GM06990 (cell line): ENCODE measurements around the gene ABCA1.

Source experiments
- DNase-seq: peaks from one replicate; pipeline ENCODE4 v3.0.0-alpha.2; 2011; ENCODE audit not compliant: insufficient read length; ENCODE audit errors: extremely low read depth
- H3K27me3 ChIP-seq: replicated peaks from 2 replicates; pipeline ENCODE4 v1.6.0; 2011; ENCODE audit warnings: low read length; ENCODE audit not compliant: control insufficient read depth, insufficient read depth
- H3K36me3 ChIP-seq: 2 replicates; pipeline ENCODE4 v1.5.1; 2011; ENCODE audit warnings: low read length; ENCODE audit not compliant: control insufficient read depth, insufficient read depth
- H3K4me3 ChIP-seq: replicated peaks from 2 replicates; pipeline ENCODE4 v1.5.1; 2011; ENCODE audit warnings: low read depth, mild to moderate bottlenecking, control low read depth, low read length
- TF ChIP-seq, protein P1 (sequence below): IDR thresholded peaks from 2 replicates; pipeline ENCODE4 v1.5.1; 2011; ENCODE audit warnings: low read length, control low read depth, mild to moderate bottlenecking, inconsistent platforms; ENCODE audit not compliant: insufficient read depth, poor library complexity, severe bottlenecking

Gene ABCA1

DNA sequence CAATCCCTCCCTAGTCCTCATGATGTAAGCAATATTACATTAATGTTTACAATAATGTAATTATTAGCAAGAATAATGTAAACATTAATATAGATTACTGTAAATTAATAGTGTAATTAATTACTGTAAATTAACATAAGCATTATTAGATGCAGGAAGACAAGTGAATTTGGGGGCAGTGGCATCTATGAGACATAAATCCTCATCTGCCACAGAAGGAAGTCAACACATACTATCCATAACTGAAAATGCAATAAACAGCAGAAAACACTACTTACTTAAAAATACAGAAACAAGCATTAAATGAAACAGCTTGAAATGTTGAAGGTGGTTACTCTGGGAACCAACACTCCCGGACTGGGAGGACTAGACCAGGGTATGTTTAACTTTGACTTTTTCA lies 181.2 kb downstream of the ABCA1 start:
- no peaks in the 10 kb centered on the region for H3K27me3 ChIP-seq
- H3K4me3 ChIP-seq = peak overlapping the region; percentile 72
- H3K36me3 ChIP-seq = no peaks in the 10 kb centered on the region
- DNase-seq = no peak
- TF ChIP-seq, protein P1, sequence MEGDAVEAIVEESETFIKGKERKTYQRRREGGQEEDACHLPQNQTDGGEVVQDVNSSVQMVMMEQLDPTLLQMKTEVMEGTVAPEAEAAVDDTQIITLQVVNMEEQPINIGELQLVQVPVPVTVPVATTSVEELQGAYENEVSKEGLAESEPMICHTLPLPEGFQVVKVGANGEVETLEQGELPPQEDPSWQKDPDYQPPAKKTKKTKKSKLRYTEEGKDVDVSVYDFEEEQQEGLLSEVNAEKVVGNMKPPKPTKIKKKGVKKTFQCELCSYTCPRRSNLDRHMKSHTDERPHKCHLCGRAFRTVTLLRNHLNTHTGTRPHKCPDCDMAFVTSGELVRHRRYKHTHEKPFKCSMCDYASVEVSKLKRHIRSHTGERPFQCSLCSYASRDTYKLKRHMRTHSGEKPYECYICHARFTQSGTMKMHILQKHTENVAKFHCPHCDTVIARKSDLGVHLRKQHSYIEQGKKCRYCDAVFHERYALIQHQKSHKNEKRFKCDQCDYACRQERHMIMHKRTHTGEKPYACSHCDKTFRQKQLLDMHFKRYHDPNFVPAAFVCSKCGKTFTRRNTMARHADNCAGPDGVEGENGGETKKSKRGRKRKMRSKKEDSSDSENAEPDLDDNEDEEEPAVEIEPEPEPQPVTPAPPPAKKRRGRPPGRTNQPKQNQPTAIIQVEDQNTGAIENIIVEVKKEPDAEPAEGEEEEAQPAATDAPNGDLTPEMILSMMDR = no peak

DNA sequence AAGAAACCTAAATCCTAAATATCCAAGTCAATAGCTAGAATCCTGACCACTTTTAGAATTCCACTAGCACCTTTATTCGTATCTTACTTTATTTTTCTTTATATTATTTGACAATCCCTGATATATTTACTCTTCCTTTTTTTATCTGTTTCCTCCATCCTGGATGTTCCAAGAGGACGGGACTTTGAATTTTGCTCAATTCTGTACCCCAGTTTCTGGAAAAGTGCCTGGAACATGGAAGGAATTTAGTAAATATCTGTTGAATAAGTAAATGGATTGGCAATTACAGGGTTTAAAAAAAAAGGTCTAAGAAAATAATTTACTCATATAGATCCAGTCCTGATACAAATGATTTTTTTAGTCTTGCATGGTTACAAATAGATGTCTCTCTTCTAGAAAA lies 181.7 kb downstream of the ABCA1 start:
- DNase-seq = no peak
- Histone ChIP-seq H3K27me3 (no peaks in the 10 kb centered on the region), H3K36me3 (no peaks in the 10 kb centered on the region), H3K4me3 (no peak overlapping the region)
- TF ChIP-seq, protein P1 = no peak

DNA sequence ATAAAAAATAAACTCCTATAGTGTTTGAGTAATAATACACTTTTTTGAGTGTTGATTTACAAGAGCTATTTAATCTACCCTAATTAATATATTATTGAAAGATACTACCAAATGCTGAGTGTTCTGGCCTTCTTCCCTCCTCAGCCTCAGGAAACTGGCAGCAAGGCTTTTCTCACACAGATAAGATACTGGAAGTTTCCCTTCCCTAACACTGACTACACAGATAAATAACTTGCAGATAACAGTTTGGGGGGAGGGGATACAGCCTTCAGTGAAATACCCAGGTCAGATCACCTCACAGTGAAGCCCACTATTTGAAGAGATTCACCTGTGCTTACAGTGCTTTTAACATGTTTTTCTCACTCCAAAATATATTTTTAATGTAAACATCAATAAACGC lies 182.1 kb downstream of the ABCA1 start:
- DNase-seq = no peak
- TF ChIP-seq, protein P1 = no peak
- H3K4me3 ChIP-seq = no peak overlapping the region
- no peaks in the 10 kb centered on the region for H3K36me3 ChIP-seq
- H3K27me3 ChIP-seq = no peaks in the 10 kb centered on the region

DNA sequence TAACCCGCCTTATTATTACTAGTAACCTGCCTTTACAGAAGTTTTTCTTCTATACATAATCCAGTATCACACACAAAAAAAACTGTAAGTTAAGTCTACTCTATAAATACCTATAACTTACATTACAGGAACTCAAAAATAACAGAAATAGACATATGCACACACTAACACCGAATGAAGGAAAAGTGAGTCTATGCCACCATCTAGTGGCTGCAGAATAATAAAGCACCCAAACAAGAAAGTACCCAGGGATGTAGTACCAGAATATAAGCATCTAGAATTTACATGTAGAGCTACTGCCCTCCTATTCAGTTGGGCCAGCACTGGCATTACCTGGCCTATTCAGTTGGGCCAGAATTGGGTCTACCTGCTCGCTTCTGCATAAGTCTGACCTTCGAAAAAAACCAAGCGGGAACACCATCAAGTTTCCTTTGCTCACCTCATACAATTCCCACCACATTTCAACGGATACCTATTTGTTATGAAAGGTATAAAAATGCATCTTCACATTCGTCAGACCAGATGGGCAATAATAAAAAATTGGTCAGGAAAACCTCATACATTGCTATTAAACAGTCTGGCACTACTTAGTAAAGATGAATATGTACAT lies 184.5 kb downstream of the ABCA1 start:
- Histone ChIP-seq H3K4me3 (no peak overlapping the region), H3K36me3 (no peaks in the 10 kb centered on the region), H3K27me3 (no peaks in the 10 kb centered on the region)
- no peak for DNase-seq
- TF ChIP-seq, protein P1 = peak; percentile 54

DNA sequence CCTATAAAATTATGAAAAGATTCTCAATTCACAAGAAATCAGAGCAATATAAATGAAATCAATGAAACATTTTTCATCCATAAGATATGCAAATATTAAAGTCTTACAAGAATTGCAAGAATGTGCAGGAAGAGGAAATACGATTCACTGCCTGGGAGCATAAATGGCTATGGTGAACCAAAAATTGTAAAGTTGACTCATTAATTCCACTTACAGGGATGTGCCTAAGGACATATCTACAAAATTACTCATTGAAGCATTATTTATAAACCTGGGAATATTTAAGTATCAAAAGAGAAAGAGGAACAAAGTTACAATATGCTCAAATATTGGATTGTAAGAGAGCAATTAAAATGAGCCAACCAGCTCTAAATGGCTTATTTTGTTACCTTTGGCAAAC lies 187.3 kb downstream of the ABCA1 start:
- Histone ChIP-seq H3K4me3 (no peak overlapping the region), H3K27me3 (no peaks in the 10 kb centered on the region), H3K36me3 (no peaks in the 10 kb centered on the region)
- TF ChIP-seq, protein P1 = no peak
- DNase-seq = no peak

DNA sequence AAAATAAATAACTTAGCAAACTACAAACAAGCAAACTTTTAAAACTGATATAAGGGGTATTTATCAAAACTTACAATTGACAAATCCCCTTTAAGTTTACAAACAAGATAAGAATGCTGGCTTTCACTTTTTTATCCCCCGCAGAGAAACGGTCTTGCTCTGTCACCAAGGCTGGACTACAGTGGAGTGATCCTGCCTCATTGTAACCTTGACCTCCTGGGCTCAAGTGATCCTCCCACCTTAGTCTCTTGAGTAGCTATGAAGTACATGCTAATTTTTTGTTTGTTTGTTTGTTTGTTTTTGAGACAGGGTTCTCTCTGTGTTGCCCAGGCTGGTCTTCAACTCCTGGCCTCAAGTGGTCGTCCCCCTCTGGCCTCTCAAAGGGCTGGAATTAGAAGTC lies 189.5 kb downstream of the ABCA1 start:
- Histone ChIP-seq H3K36me3 (no peaks in the 10 kb centered on the region), H3K27me3 (no peaks in the 10 kb centered on the region), H3K4me3 (no peak overlapping the region)
- no peak for DNase-seq
- TF ChIP-seq, protein P1 = no peak
